ENCODE measurements around the gene CEACAM19.
"Not testable (repeated sequence)": the region's sequence is repeated elsewhere in the genome, so short reads cannot be mapped to it uniquely, and the experiment has no call there.

DNA sequence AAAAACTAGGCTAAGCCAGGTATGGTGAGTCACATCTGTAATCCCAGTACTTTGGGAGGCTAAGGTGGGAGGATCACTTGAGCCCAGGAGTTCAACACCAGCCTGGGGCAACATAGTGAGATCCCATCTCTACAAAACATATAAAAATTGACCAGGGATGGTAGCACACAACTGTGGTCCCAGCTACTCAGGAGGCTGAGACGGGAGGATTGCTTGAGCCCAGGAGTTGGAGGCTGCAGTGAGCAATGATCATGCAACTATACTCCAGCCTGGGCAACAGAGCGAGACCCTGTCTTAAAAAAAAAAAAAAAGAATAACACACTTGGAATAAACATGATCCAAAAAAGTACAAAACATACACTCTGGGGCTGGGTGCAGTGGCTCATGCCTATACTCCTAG is 1.3 kb upstream of the CEACAM19 start:
- TF ChIP-seq ZNF274 (IDR thresholded peaks at IDR 0.05; ENCODE audit: low read depth, low read length); YY1 (IDR thresholded peaks at IDR 0.05; ENCODE audit: insufficient read depth, insufficient read length): not testable (repeated sequence)

Measured in NT2/D1 (cell line).